ENCODE data around the gene ITGB1BP1.
A peak's percentile ranks its signal among the peaks of the same experiment; 100 is the strongest.

Gene ITGB1BP1

DNA sequence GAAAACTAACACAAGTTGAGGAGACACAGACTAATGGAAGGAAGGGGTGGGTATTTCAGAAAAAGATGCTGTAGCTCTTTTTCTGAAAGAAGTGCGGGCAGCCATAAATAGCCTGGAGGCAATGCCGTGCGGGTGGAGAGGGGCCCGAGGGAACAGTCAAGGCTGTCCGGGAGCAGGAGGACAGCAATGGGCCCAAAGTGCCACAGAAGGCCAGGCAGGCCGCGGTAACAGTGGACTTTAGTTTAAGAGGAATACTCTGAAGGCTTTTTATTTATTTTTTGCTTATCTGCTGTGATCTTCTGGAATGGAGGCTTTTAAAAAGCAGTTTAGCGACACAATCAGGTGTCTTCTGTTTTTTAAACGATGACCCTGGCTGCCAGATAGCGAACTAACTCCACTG lies 2.8 kb downstream of the ITGB1BP1 start:
- no peak for DNase-seq (ENCODE audit: low spot score)
- H3K4me1 ChIP-seq (ENCODE audit: insufficient read depth, poor library complexity, severe bottlenecking): peaks cover 25% of the 10 kb centered on the region
- TF ChIP-seq, protein P1, sequence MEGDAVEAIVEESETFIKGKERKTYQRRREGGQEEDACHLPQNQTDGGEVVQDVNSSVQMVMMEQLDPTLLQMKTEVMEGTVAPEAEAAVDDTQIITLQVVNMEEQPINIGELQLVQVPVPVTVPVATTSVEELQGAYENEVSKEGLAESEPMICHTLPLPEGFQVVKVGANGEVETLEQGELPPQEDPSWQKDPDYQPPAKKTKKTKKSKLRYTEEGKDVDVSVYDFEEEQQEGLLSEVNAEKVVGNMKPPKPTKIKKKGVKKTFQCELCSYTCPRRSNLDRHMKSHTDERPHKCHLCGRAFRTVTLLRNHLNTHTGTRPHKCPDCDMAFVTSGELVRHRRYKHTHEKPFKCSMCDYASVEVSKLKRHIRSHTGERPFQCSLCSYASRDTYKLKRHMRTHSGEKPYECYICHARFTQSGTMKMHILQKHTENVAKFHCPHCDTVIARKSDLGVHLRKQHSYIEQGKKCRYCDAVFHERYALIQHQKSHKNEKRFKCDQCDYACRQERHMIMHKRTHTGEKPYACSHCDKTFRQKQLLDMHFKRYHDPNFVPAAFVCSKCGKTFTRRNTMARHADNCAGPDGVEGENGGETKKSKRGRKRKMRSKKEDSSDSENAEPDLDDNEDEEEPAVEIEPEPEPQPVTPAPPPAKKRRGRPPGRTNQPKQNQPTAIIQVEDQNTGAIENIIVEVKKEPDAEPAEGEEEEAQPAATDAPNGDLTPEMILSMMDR (IDR thresholded peaks at IDR 0.05; ENCODE audit: poor library complexity, severe bottlenecking): no peak
- H3K27ac ChIP-seq (ENCODE audit: poor library complexity, severe bottlenecking): no peak overlapping the region
- ATAC-seq (ENCODE audit: low read depth): no peak
- H3K9me3 ChIP-seq (ENCODE audit: severe bottlenecking): no peaks in the 10 kb centered on the region
- H3K4me3 ChIP-seq (ENCODE audit: severe bottlenecking): no peak overlapping the region
- H3K27me3 ChIP-seq (ENCODE audit: insufficient read depth, poor library complexity, severe bottlenecking): no peaks in the 10 kb centered on the region
- H3K36me3 ChIP-seq (ENCODE audit: low read depth): peaks cover 32% of the 10 kb centered on the region

DNA sequence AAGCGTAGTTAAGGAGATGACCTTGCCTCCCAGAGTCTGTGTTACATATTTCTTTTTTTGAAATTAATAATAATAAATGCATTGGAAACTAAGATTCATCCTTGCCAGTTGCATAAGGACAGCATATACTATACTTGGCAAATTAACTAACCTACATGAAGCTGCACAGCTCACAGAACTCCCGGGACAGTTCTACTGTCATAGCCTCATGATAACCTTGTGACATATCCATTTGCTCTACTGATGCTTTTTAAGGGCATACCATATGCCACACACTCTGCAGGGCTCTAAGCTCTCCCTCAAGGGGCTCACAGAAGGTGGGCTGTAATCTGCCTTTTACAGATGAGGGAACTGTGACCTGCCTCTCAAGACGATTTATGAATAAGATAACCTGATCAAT lies 3.8 kb downstream of the ITGB1BP1 start:
- H3K36me3 ChIP-seq (ENCODE audit: low read depth): peaks cover 33% of the 10 kb centered on the region
- no peak for DNase-seq (ENCODE audit: low spot score)
- H3K27ac ChIP-seq (ENCODE audit: poor library complexity, severe bottlenecking): no peak overlapping the region
- no peaks in the 10 kb centered on the region for H3K27me3 ChIP-seq (ENCODE audit: insufficient read depth, poor library complexity, severe bottlenecking)
- ATAC-seq (ENCODE audit: low read depth): no peak
- no peaks in the 10 kb centered on the region for H3K9me3 ChIP-seq (ENCODE audit: severe bottlenecking)
- TF ChIP-seq, protein P1 (IDR thresholded peaks at IDR 0.05; ENCODE audit: poor library complexity, severe bottlenecking): no peak
- H3K4me1 ChIP-seq (ENCODE audit: insufficient read depth, poor library complexity, severe bottlenecking): peaks cover 20% of the 10 kb centered on the region
- no peak overlapping the region for H3K4me3 ChIP-seq (ENCODE audit: severe bottlenecking)

DNA sequence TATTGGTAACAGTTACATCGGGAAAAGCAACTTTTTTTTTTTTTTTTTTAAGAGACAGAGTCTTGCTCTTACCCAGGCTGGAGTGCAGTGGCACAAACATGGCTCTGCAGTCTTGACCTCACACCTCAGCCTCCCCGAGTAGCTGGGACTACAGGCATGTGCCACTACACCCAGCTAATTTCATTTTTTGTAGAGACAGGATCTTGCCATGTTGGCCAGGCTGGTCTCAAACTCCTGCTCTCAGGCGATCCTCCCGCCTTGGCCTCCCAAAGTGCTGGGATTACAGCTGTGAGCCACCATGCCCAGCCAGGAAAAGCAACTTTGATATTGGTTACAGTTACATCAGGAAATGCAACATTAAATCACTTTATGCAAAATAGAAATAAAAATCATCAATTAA lies 4.6 kb downstream of the ITGB1BP1 start:
- no peak overlapping the region for H3K4me3 ChIP-seq (ENCODE audit: severe bottlenecking)
- TF ChIP-seq, protein P1 (IDR thresholded peaks at IDR 0.05; ENCODE audit: poor library complexity, severe bottlenecking): no peak
- peaks cover 37% of the 10 kb centered on the region for H3K36me3 ChIP-seq (ENCODE audit: low read depth)
- no peaks in the 10 kb centered on the region for H3K27me3 ChIP-seq (ENCODE audit: insufficient read depth, poor library complexity, severe bottlenecking)
- no peak for DNase-seq (ENCODE audit: low spot score)
- peaks cover 18% of the 10 kb centered on the region for H3K4me1 ChIP-seq (ENCODE audit: insufficient read depth, poor library complexity, severe bottlenecking)
- ATAC-seq (ENCODE audit: low read depth): no peak
- H3K27ac ChIP-seq (ENCODE audit: poor library complexity, severe bottlenecking): no peak overlapping the region
- no peaks in the 10 kb centered on the region for H3K9me3 ChIP-seq (ENCODE audit: severe bottlenecking)

DNA sequence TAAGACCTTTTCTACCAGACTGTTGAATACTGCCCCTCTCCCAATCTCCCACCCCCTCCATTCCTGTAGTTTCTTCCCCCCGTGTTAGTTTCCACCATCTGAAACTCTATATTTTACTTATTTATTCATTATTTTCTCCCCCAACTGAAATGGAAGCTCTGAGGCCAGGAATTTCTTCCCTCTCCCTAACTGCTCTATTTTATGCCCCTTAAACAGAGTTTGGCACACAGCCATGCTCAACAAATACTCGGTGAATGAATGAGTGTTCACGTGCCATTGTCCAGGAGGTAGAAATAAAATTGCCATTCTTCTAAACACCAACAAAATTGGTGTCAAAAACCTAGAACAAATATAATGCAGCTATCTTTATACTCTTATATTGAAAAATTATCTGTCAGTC lies 5.6 kb downstream of the ITGB1BP1 start:
- H3K36me3 ChIP-seq (ENCODE audit: low read depth): peaks cover 47% of the 10 kb centered on the region
- DNase-seq (ENCODE audit: low spot score) (no peak), ATAC-seq (ENCODE audit: low read depth) (no peak)
- H3K4me3 ChIP-seq (ENCODE audit: severe bottlenecking): no peak overlapping the region
- no peaks in the 10 kb centered on the region for H3K9me3 ChIP-seq (ENCODE audit: severe bottlenecking)
- H3K27ac ChIP-seq (ENCODE audit: poor library complexity, severe bottlenecking): peak overlapping the region; percentile 75
- no peaks in the 10 kb centered on the region for H3K27me3 ChIP-seq (ENCODE audit: insufficient read depth, poor library complexity, severe bottlenecking)
- peaks cover 18% of the 10 kb centered on the region for H3K4me1 ChIP-seq (ENCODE audit: insufficient read depth, poor library complexity, severe bottlenecking)
- TF ChIP-seq, protein P1 (IDR thresholded peaks at IDR 0.05; ENCODE audit: poor library complexity, severe bottlenecking): no peak

DNA sequence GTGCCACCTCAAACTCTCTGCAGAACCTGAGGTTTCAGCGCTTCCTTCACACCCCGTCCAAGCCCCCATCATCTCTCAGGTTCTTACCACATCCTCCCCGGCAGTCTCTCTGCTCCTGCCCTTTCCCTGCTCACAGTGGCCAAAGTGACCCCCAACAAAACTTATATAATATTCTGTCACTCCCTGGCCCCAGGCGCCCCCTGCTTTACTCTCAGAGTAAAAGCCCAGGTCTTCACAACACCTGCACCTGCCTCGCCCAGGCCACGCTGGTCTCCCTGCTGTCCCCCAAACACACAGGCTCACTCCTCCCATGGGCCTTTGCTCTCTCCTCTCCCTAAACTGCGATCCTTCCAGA lies 6.4 kb downstream of the ITGB1BP1 start:
- Histone ChIP-seq H3K4me3 (ENCODE audit: severe bottlenecking) (no peak overlapping the region), H3K27me3 (ENCODE audit: insufficient read depth, poor library complexity, severe bottlenecking) (no peaks in the 10 kb centered on the region)

More for the DNA sequence above, 6.4 kb downstream of the ITGB1BP1 start:
- TF ChIP-seq, protein P1 (IDR thresholded peaks at IDR 0.05; ENCODE audit: poor library complexity, severe bottlenecking): no peak
- H3K4me1 ChIP-seq (ENCODE audit: insufficient read depth, poor library complexity, severe bottlenecking): peaks cover 18% of the 10 kb centered on the region
- no peak for DNase-seq (ENCODE audit: low spot score)
- peaks cover 55% of the 10 kb centered on the region for H3K36me3 ChIP-seq (ENCODE audit: low read depth)
- H3K27ac ChIP-seq (ENCODE audit: poor library complexity, severe bottlenecking): peak overlapping the region; percentile 75
- peak; percentile 17 for ATAC-seq (ENCODE audit: low read depth)
- no peaks in the 10 kb centered on the region for H3K9me3 ChIP-seq (ENCODE audit: severe bottlenecking)
